Measurements from ENCODE around the gene BATF3. TPM values are rescaled to one million over a fixed set of nuclear protein-coding genes. Genes with fewer than 3 reads are reported as not detected.

The BATF3 gene
- total RNA-seq, 6 donors from 2014 or later, result 2.6 to 14.1 (median 9.4) TPM

- WGBS, 2 donors, result 82 to 85% methylated on average over 12 of the region's 12 CpGs
- no peak for TF ChIP-seq POLR2A (IDR thresholded peaks at IDR 0.05)
- no peak for TF ChIP-seq EP300 (IDR thresholded peaks at IDR 0.05)
- no peak for TF ChIP-seq POLR2AphosphoS5 (IDR thresholded peaks at IDR 0.05)
- TF ChIP-seq CTCF (IDR thresholded peaks at IDR 0.05), result no peak
- no peaks in the 10 kb centered on the region for H3K27me3 ChIP-seq
- H3K4me3 ChIP-seq, result no peak overlapping the region
- peak in 1 of 2 donors; percentile 46 for DNase-seq
- peaks cover 0 to 4% (median 0%) of the 10 kb centered on the region in 4 donors for H3K4me1 ChIP-seq
- H3K9me3 ChIP-seq, result no peaks in the 10 kb centered on the region
- peaks cover 0 to 4% (median 0%) of the 10 kb centered on the region in 4 donors for H3K36me3 ChIP-seq
- H3K27ac ChIP-seq, result no peak overlapping the region
- ATAC-seq (ENCODE audit: low FRiP score in 2 of 2), result no peak
Measured at GRCh38 chr1:212689758-212690529, 9.7 kb downstream of the BATF3 start.

- 75 to 86% methylated on average over 4 to 5 of the region's 5 CpGs for WGBS, 2 donors
- DNase-seq (no peak), ATAC-seq (ENCODE audit: low FRiP score in 2 of 2) (no peak)
- TF ChIP-seq EP300 (IDR thresholded peaks at IDR 0.05) (no peak), CTCF (IDR thresholded peaks at IDR 0.05) (no peak), POLR2A (IDR thresholded peaks at IDR 0.05) (no peak), POLR2AphosphoS5 (IDR thresholded peaks at IDR 0.05) (no peak)
- Histone ChIP-seq H3K27me3 (no peaks in the 10 kb centered on the region), H3K27ac (no peak overlapping the region), H3K4me3 (no peak overlapping the region), H3K4me1 (peaks cover 0 to 6% (median 0%) of the 10 kb centered on the region in 4 donors), H3K36me3 (peaks cover 0 to 4% (median 0%) of the 10 kb centered on the region in 4 donors), H3K9me3 (no peaks in the 10 kb centered on the region)
Measured at GRCh38 chr1:212689196-212689725, 10.4 kb downstream of the BATF3 start.

- peaks cover 1 to 9% (median 3%) of the 10 kb centered on the region in 4 donors for H3K4me1 ChIP-seq
- no peaks in the 10 kb centered on the region for H3K27me3 ChIP-seq
- peaks cover 0 to 4% (median 0%) of the 10 kb centered on the region in 4 donors for H3K36me3 ChIP-seq
- no peaks in the 10 kb centered on the region for H3K9me3 ChIP-seq
- ATAC-seq (ENCODE audit: low FRiP score in 2 of 2) (no peak), DNase-seq (no peak)
- TF ChIP-seq CTCF (IDR thresholded peaks at IDR 0.05), result no peak
- no peak for TF ChIP-seq POLR2AphosphoS5 (IDR thresholded peaks at IDR 0.05)
- no peak for TF ChIP-seq EP300 (IDR thresholded peaks at IDR 0.05)
- TF ChIP-seq POLR2A (IDR thresholded peaks at IDR 0.05), result no peak
- H3K27ac ChIP-seq, result no peak overlapping the region
- no peak overlapping the region for H3K4me3 ChIP-seq
- WGBS, 2 donors, result 76 to 80% methylated on average over 7 of the region's 7 CpGs
Measured at GRCh38 chr1:212688341-212689047, 11.1 kb downstream of the BATF3 start.

GRCh38 chr1:212687811-212688210 is 11.8 kb downstream of the BATF3 start:
- Histone ChIP-seq H3K27ac (no peak overlapping the region), H3K9me3 (no peaks in the 10 kb centered on the region), H3K27me3 (no peaks in the 10 kb centered on the region), H3K4me3 (no peak overlapping the region), H3K4me1 (peaks cover 3 to 11% (median 6%) of the 10 kb centered on the region in 4 donors), H3K36me3 (peaks cover 0 to 4% (median 0%) of the 10 kb centered on the region in 4 donors)
- 95 to 99% methylated on average over 2 of the region's 2 CpGs for WGBS, 2 donors
- no peak for ATAC-seq (ENCODE audit: low FRiP score in 2 of 2)
- DNase-seq, result no peak
- TF ChIP-seq POLR2AphosphoS5 (IDR thresholded peaks at IDR 0.05) (no peak), POLR2A (IDR thresholded peaks at IDR 0.05) (no peak), CTCF (IDR thresholded peaks at IDR 0.05) (no peak), EP300 (IDR thresholded peaks at IDR 0.05) (no peak)
